HG03066 (cell line): Measurements from ENCODE around the gene GMPS.

Source experiments
- ATAC-seq: cut with Tn5 transposase; IDR thresholded peaks from one replicate; pipeline ENCODE4 v1.9.1; 2021; ENCODE audit warnings: low read depth; ENCODE audit not compliant: unreplicated experiment

GMPS gene

DNA sequence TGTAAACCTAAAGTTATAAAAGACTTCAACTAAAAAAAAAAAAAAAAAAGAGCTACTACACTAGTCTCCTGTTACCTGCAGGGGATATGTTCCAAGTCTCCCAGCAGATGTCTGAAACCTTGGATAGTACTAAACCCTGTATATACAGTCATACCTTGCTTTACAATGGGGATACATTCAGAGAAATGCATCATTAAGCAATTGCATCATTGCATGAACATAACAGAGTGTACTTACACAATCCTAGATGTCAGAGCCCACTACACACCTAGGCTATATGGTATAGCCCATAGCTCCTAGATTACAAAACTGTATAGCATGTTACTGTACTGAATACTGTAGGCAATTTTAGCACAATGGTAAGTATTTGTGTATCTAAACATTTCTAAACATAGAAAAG, 119.1 kb downstream of the GMPS start:
- ATAC-seq: no peak

- no peak for ATAC-seq
Measured at GRCh38 chr3:155991212-155991611, 120.8 kb downstream of the GMPS start.

GRCh38 chr3:155991847-155992246, 121.4 kb downstream of the GMPS start:
- ATAC-seq: no peak
